GDM1 (cell line): ENCODE results near the gene ALG12.

Experiments
- DNase-seq: peaks from one replicate; lab custom pipeline; 2025; lab: John Stamatoyannopoulos, UW

ALG12 gene

GRCh38 chr22:49911881-49912625 is 6.2 kb downstream of the ALG12 start:
- no peak for DNase-seq

- no peak for DNase-seq
Measured at GRCh38 chr22:49910229-49911155, 7.7 kb downstream of the ALG12 start.

- no peak for DNase-seq
Measured at GRCh38 chr22:49909476-49910205, 8.6 kb downstream of the ALG12 start.

GRCh38 chr22:49907807-49908206 is 10.4 kb downstream of the ALG12 start:
- no peak for DNase-seq

- DNase-seq: no peak
Measured at GRCh38 chr22:49906799-49907290, 11.4 kb downstream of the ALG12 start.

GRCh38 chr22:49906071-49906798 is 12.0 kb downstream of the ALG12 start:
- no peak for DNase-seq

GRCh38 chr22:49905465-49905864 is 12.8 kb downstream of the ALG12 start:
- no peak for DNase-seq

GRCh38 chr22:49904040-49904369 is 14.2 kb downstream of the ALG12 start:
- no peak for DNase-seq

- DNase-seq: no peak
Measured at GRCh38 chr22:49903322-49904039, 14.8 kb downstream of the ALG12 start.

GRCh38 chr22:49901457-49901856 is 16.8 kb downstream of the ALG12 start:
- no peak for DNase-seq

- DNase-seq: no peak
Measured at GRCh38 chr22:49900441-49901230, 17.6 kb downstream of the ALG12 start.

- DNase-seq: no peak
Measured at GRCh38 chr22:49899530-49899929, 18.7 kb downstream of the ALG12 start.

- no peak for DNase-seq
Measured at GRCh38 chr22:49897015-49897684, 21.1 kb downstream of the ALG12 start.

GRCh38 chr22:49896201-49896600 is 22.0 kb downstream of the ALG12 start:
- no peak for DNase-seq

GRCh38 chr22:49894322-49895054 is 23.8 kb downstream of the ALG12 start:
- DNase-seq: no peak

GRCh38 chr22:49893025-49893424 is 25.2 kb downstream of the ALG12 start:
- DNase-seq: no peak

GRCh38 chr22:49892226-49892899 is 25.9 kb downstream of the ALG12 start:
- no peak for DNase-seq

GRCh38 chr22:49889071-49889470 is 29.2 kb downstream of the ALG12 start:
- DNase-seq: no peak
